CD14-positive monocyte (primary cell): Measurements from ENCODE around the gene HIF1AN. TPM values are rescaled to one million over a fixed set of nuclear protein-coding genes. Genes with fewer than 3 reads are reported as not detected.

ENCODE experiments used
- DNase-seq, 3 donors: peaks; one replicate each; pipeline ENCODE4 v3.0.0-alpha.2; 2011 to 2022
- H2AFZ ChIP-seq: 2 replicates; pipeline ENCODE4 v1.6.0; 2012; ENCODE audit warnings: mild to moderate bottlenecking, low read depth, low read length, inconsistent platforms; ENCODE audit not compliant: insufficient read depth, poor library complexity, severe bottlenecking
- H3K27ac ChIP-seq, 2 donors: 1 replicate in 1 of 2; 2 replicates in 1 of 2; pipeline ENCODE4 v1.5.1; 2012 to 2013; ENCODE audit warnings: low read length in 2 of 2, control low read depth in 1 of 2, inconsistent platforms in 1 of 2, low read depth in 1 of 2, mild to moderate bottlenecking in 1 of 2
- H3K27me3 ChIP-seq, 2 donors: one replicate each; pipeline versions ENCODE4 v1.6.0 to v1.6.1; 2011 to 2013; ENCODE audit warnings: low read length in 2 of 2; ENCODE audit not compliant: control insufficient read depth in 2 of 2, insufficient read depth in 2 of 2
- H3K36me3 ChIP-seq, 2 donors: replicated peaks in 1 of 2; 1 replicate in 1 of 2; 2 replicates in 1 of 2; pipeline versions ENCODE4 v1.5.1 to v1.6.1; 2012 to 2013; ENCODE audit warnings: low read length in 2 of 2, control low read depth in 1 of 2, inconsistent platforms in 1 of 2, mild to moderate bottlenecking in 1 of 2; ENCODE audit not compliant: insufficient read depth in 2 of 2, control insufficient read depth in 1 of 2
- H3K4me1 ChIP-seq, 2 donors: 1 replicate in 1 of 2; 2 replicates in 1 of 2; pipeline versions ENCODE4 v1.5.1 to v1.6.1; 2012 to 2013; ENCODE audit warnings: low read length in 2 of 2, control low read depth in 1 of 2, inconsistent platforms in 1 of 2, mild to moderate bottlenecking in 1 of 2, moderate library complexity in 1 of 2; ENCODE audit not compliant: insufficient read depth in 2 of 2, control insufficient read depth in 1 of 2
- H3K4me2 ChIP-seq: replicated peaks from 2 replicates; pipeline ENCODE3; 2012; ENCODE audit warnings: low read length, moderate library complexity, mild to moderate bottlenecking; ENCODE audit not compliant: poor library complexity, severe bottlenecking; ENCODE audit errors: extremely low read depth
- H3K4me3 ChIP-seq, 3 experiments: fragments of 200-600 bp in 1 of 3; sonication (generic) in 1 of 3; replicated peaks in 1 of 3; 1 replicate in 2 of 3; 2 replicates in 1 of 3; pipeline ENCODE4 v1.5.1; 2011 to 2013; ENCODE audit warnings: low read length in 3 of 3, mild to moderate bottlenecking in 3 of 3, control low read depth in 2 of 3, low read depth in 2 of 3, inconsistent platforms in 1 of 3, moderate library complexity in 1 of 3
- H3K79me2 ChIP-seq: 2 replicates; pipeline ENCODE4 v1.6.0; 2012; ENCODE audit warnings: mild to moderate bottlenecking, control low read depth, inconsistent platforms, low read length, moderate library complexity; ENCODE audit not compliant: insufficient read depth
- H3K9ac ChIP-seq: 2 replicates; pipeline ENCODE4 v1.6.0; 2017; ENCODE audit warnings: low read length, mild to moderate bottlenecking; ENCODE audit not compliant: insufficient read depth, poor library complexity, severe bottlenecking
- H3K9me3 ChIP-seq, 2 donors: replicated peaks in 1 of 2; 1 replicate in 1 of 2; 2 replicates in 1 of 2; pipeline versions ENCODE4 v1.5.1 to v1.6.1; 2012 to 2013; ENCODE audit warnings: low read length in 2 of 2, control low read depth in 1 of 2; ENCODE audit not compliant: control insufficient read depth in 1 of 2, insufficient read depth in 1 of 2
- H4K20me1 ChIP-seq: 2 replicates; pipeline ENCODE4 v1.6.0; 2012; ENCODE audit warnings: mild to moderate bottlenecking, low read length, control low read depth, moderate library complexity; ENCODE audit not compliant: insufficient read depth
- H3K27ac Mint-ChIP-seq, 7 donors: one replicate each; pipeline ENCODE4 v1.8.0; 2020; ENCODE audit warnings: mild to moderate bottlenecking in 7 of 7, mixed read lengths in 7 of 7, moderate library complexity in 6 of 7, inconsistent platforms in 2 of 7
- H3K27me3 Mint-ChIP-seq, 3 donors: one replicate each; pipeline ENCODE4 v1.8.0; 2021 to 2022; ENCODE audit warnings: low read depth in 3 of 3, mild to moderate bottlenecking in 3 of 3, mixed read lengths in 3 of 3, moderate library complexity in 3 of 3, inconsistent platforms in 1 of 3
- H3K36me3 Mint-ChIP-seq, 2 donors: one replicate each; pipeline ENCODE4 v1.8.0; 2020; ENCODE audit warnings: mixed read lengths in 2 of 2, inconsistent platforms in 1 of 2, mild to moderate bottlenecking in 1 of 2
- H3K4me1 Mint-ChIP-seq: one replicate; pipeline ENCODE4 v1.8.0; 2020; ENCODE audit warnings: mild to moderate bottlenecking, mixed read lengths
- H3K4me3 Mint-ChIP-seq, 2 donors: one replicate each; pipeline ENCODE4 v1.8.0; 2020; ENCODE audit warnings: mild to moderate bottlenecking in 2 of 2, mixed read lengths in 2 of 2, moderate library complexity in 1 of 2
- H3K9me3 Mint-ChIP-seq, 7 donors: one replicate each; pipeline ENCODE4 v1.8.0; 2020 to 2022; ENCODE audit warnings: mixed read lengths in 7 of 7, mild to moderate bottlenecking in 6 of 7, moderate library complexity in 6 of 7, inconsistent platforms in 2 of 7
- CTCF ChIP-seq: fragments of 200-600 bp; IDR thresholded peaks from one replicate; pipeline ENCODE4 v1.8.0; 2022; ENCODE audit warnings: antibody characterized with exemption, mild to moderate bottlenecking
- WGBS: methylation state at CpG from one replicate; pipeline ENCODE4 v1.1.5; 2013; ENCODE audit warnings: missing lambda C conversion rate; ENCODE audit not compliant: insufficient coverage; 5-methylcytosine and 5-hydroxymethylcytosine counted together
- intact Hi-C, 2 donors: fragments of 100-400 bp; cut with micrococcal nuclease; formaldehyde crosslinking; loops; one replicate each; pipeline versions ENCODE4 v1.15.0 to v1.15.1; 2023
- polyA plus RNA-seq, 3 donors: library from polyadenylated mRNA; depleted of rRNA in 1 of 3; unstranded in 2 of 3; stranded (reverse) in 1 of 3; fragments of 300-500 nt in 2 of 3; fragments of >200 nt in 1 of 3; fragmentation: Illumina TruSeq in 2 of 3; gene quantifications; 1 replicate in 2 of 3; 2 replicates in 1 of 3; pipeline ENCODE4 v1.2.3, GENCODE V29; 2012 to 2021

HIF1AN gene
- polyA plus RNA-seq, 3 donors, result 8.5 to 25.3 (median 17.2) TPM

GRCh38 chr10:100554902-100555301 is 19.2 kb downstream of the HIF1AN start:
- no peak for DNase-seq
- Histone ChIP-seq H3K27ac (no peak overlapping the region), H4K20me1 (no peaks in the 10 kb centered on the region), H3K9me3 (no peaks in the 10 kb centered on the region), H3K9ac (no peak overlapping the region), H3K4me1 (peaks cover 14 to 16% of the 10 kb centered on the region in 2 donors), H3K27me3 (no peaks in the 10 kb centered on the region), H3K4me2 (no peak overlapping the region), H3K4me3 (no peak overlapping the region), H3K79me2 (no peaks in the 10 kb centered on the region), H2AFZ (no peak overlapping the region), H3K36me3 (peaks cover 8 to 48% of the 10 kb centered on the region in 2 donors)
- Mint-ChIP-seq H3K36me3 (peaks cover 46 to 53% of the 10 kb centered on the region in 2 donors), H3K4me3 (no peak overlapping the region), H3K27me3 (peaks cover 0 to 2% (median 0%) of the 10 kb centered on the region in 3 donors), H3K4me1 (peaks cover 34% of the 10 kb centered on the region), H3K27ac (no peak overlapping the region), H3K9me3 (no peaks in the 10 kb centered on the region)
- 90% methylated on average over 1 of the region's 2 CpGs for WGBS
- intact Hi-C loops, result no loop called here
- no peak for TF ChIP-seq CTCF

GRCh38 chr10:100560248-100560647 is 24.5 kb downstream of the HIF1AN start:
- no peak overlapping the region for H2AFZ ChIP-seq
- H3K79me2 ChIP-seq, result no peaks in the 10 kb centered on the region
- TF ChIP-seq CTCF, result no peak
- no peaks in the 10 kb centered on the region for H4K20me1 ChIP-seq
- Mint-ChIP-seq H3K36me3 (peaks cover 39 to 49% of the 10 kb centered on the region in 2 donors), H3K4me3 (no peak overlapping the region), H3K4me1 (peaks cover 18% of the 10 kb centered on the region), H3K27me3 (peaks cover 44 to 47% (median 47%) of the 10 kb centered on the region in 3 donors), H3K27ac (peak overlapping the region in 1 of 7 donors; percentile 62), H3K9me3 (peaks cover 0 to 16% (median 8%) of the 10 kb centered on the region in 7 donors)
- H3K4me3 ChIP-seq, result no peak overlapping the region
- intact Hi-C loops, result loop anchor here (2.0 to 10.0 kb wide), 2 partner anchors 175 to 183 kb away; no protein-coding TSS in a partner anchor
- H3K27me3 ChIP-seq, result peaks cover 12 to 36% of the 10 kb centered on the region in 2 donors
- H3K9me3 ChIP-seq, result peaks cover 0 to 2% of the 10 kb centered on the region in 2 donors
- no peak overlapping the region for H3K4me2 ChIP-seq
- DNase-seq, result no peak
- H3K27ac ChIP-seq, result no peak overlapping the region
- peaks cover 8 to 32% of the 10 kb centered on the region in 2 donors for H3K36me3 ChIP-seq
- no CpG with 5 or more reads among the region's 1 CpG for WGBS
- peaks cover 12 to 16% of the 10 kb centered on the region in 2 donors for H3K4me1 ChIP-seq
- no peak overlapping the region for H3K9ac ChIP-seq
